Measurements from ENCODE around the gene MVD.

The MVD gene

DNA sequence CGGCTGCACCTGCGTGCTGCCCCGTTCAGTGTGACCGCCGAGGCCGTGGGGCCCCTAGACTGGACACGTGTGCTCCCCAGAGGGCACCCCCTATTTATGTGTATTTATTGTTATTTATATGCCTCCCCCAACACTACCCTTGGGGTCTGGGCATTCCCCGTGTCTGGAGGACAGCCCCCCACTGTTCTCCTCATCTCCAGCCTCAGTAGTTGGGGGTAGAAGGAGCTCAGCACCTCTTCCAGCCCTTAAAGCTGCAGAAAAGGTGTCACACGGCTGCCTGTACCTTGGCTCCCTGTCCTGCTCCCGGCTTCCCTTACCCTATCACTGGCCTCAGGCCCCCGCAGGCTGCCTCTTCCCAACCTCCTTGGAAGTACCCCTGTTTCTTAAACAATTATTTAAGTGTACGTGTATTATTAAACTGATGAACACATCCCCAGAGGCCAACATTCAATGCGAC, 22.8 kb downstream of the MVD start:
- no peak for DNase-seq (ENCODE audit: low read depth)

DNA sequence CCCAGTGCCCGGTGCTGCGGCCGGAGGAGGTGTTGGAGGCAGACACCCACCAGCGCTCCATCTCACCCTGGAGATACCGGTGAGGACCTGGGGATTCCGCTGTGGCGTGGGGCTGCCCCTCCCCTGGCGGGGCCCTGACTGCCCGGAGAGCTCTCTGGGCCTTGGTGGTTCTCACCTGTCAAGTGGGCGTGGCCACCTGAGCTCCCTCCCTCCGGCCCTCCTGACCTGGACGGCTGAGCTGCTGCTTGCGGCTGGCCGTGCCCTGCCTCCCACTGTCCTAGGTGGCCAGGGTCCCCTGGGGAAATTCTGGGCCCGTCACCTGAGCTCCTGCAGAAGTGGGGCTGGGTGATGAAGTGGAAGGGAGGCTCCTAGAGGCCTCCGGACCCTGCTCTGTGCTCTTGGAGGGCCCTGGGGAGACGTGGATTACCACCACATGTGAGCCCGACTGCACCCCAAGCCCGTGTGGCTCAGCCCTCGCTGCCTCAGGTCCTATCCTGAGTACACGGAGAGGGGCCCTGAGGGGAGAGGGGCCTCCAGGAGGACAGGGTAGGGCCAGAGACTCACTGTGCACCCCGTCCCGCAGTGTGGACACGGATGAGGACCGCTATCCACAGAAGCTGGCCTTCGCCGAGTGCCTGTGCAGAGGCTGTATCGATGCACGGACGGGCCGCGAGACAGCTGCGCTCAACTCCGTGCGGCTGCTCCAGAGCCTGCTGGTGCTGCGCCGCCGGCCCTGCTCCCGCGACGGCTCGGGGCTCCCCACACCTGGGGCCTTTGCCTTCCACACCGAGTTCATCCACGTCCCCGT, 23.5 kb downstream of the MVD start:
- DNase-seq (ENCODE audit: low read depth): no peak

GRCh38 chr16:88638323-88639230, 24.3 kb downstream of the MVD start, which contains the start of gene IL17C:
IL17C (plus strand) TSS chr16:88638572; CDS start chr16:88638642, 70 bp downstream.
- no peak for DNase-seq (ENCODE audit: low read depth)

DNA sequence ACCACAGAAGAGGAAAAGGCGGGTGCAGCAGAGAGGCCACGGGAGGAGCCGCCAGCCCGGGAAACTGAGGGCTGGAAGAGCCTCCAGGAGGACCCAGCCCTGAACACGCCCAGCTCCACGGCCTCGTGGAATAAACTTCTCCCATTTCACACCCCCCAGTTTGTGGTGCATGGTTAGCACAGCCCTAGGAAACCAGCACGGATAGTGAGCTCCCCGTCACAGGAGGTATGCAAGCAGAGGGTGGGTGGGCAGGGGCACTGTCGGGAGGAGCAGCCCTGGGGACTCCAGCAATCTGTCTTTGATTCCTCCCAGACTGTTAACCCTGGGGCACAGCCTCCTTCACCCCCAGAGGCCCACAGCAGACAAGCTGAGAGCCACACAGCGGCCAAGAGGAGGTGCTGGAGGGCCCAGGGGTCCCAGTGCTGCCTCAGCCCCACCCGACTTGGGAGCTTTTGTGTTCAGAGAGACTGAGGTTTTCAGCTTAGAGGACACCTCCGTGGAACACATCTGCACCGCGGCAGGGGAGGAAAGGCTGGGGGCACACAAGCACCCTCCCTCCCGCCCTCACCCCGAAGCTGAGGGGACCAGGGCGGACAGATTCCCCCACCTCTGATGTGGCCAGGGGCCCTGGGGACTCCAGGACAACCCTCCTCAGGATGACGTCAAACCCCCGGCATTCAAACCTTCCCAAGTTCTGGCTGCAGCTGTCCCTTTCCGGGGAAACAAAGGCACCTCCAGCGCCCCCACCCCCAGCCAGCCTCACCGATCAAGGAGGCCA, 26.2 kb downstream of the MVD start:
- no peak for DNase-seq (ENCODE audit: low read depth)

GRCh38 chr16:88635671-88636319, 27.1 kb downstream of the MVD start:
- DNase-seq (ENCODE audit: low read depth): no peak

GRCh38 chr16:88634994-88635670, 27.8 kb downstream of the MVD start:
- DNase-seq (ENCODE audit: low read depth): no peak

DNA sequence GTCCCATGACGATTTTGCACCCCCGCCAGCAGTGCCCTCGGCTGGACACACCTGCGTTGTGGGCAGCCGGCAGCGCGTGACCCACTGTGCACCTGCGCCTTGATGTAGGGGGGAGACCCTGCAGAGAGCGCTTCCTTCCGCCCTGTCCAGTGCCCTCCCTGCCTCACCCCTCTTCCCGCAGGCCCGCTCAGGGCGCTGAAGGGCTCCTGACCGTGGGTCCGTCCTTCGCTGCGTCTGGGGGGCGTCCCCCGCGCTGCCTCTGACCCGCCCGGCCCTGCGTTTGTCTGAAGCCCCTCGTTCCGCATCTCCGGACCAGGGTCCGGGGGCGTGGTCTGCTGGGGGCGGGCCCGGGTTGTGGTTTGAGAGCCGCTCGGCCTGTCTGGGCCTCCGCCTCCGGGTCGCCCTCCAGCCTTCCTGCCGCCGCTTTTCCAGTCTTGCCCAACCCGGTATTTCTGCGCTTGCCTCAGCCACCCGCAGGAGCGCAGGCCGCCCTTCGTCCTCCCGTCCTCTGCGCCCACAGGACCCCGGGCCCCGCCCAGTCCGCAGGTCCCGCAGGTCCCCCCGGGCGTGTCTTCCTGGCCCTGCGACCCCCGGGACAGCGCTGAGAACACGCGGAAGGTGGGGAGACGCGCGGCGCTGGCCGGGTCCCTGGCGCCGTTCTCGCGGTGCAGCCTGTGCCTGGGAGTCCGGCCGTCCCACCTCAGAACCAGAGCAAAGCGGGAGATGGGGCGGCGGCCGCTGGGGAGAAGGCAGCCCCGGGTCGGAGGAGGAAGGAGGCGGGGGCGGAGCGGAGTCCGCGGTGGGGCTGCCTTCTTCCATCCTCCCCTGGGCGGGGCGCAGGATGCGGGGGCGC, 28.5 kb downstream of the MVD start:
- peak; percentile 14 for DNase-seq (ENCODE audit: low read depth)

- DNase-seq (ENCODE audit: low read depth): peak; percentile 18
Observed at GRCh38 chr16:88633684-88634140, 29.2 kb downstream of the MVD start.

- DNase-seq (ENCODE audit: low read depth): no peak
Observed at GRCh38 chr16:88632587-88632930, 30.3 kb downstream of the MVD start.

- no peak for DNase-seq (ENCODE audit: low read depth)
Observed at GRCh38 chr16:88631920-88632586, 30.8 kb downstream of the MVD start.

- DNase-seq (ENCODE audit: low read depth): no peak
Observed at GRCh38 chr16:88631384-88631783, 31.5 kb downstream of the MVD start.

DNA sequence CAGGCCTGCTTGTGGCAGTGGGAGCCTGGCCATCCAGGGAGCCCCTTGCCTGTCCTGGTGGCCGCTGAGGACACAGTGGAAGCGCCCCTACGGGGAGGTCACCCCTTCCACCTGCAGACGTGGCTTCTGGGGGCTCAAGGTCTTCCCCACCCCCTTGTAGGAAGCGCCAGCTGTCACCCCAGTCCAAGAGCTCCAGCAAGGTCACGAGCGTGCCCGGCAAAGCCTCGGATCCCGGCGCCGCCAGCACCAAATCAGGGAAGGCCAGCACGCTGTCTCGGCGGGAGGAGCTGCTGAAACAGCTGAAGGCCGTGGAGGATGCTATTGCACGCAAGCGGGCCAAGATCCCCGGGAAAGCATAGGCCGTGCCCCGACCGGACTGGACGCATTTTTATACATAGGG, 31.9 kb downstream of the MVD start:
- no peak for DNase-seq (ENCODE audit: low read depth)

DNA sequence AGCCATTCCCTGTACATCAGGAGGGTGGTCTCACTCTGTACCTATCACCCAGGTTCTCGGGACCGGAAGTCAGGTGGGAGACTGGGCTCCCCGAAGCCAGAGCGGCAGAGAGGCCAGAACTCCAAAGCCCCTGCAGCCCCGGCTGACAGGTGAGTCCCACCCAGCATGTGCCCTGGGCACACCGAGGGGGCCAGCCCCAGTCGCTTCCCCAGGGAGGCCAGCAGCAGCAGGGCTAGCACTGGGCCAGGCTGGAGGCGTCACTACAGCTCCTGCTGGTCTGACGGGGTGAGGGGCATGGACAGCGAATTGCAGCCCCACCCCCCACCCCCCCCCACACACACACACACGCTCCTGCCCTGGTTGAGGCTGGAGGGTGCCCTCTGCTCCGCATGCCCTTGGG, 32.5 kb downstream of the MVD start:
- DNase-seq (ENCODE audit: low read depth): no peak

- DNase-seq (ENCODE audit: low read depth): no peak
Observed at GRCh38 chr16:88629835-88630234, 33.1 kb downstream of the MVD start.

GRCh38 chr16:88628512-88628974, 34.3 kb downstream of the MVD start:
- no peak for DNase-seq (ENCODE audit: low read depth)

GRCh38 chr16:88627531-88628411, 35.1 kb downstream of the MVD start:
- DNase-seq (ENCODE audit: low read depth): no peak

DNA sequence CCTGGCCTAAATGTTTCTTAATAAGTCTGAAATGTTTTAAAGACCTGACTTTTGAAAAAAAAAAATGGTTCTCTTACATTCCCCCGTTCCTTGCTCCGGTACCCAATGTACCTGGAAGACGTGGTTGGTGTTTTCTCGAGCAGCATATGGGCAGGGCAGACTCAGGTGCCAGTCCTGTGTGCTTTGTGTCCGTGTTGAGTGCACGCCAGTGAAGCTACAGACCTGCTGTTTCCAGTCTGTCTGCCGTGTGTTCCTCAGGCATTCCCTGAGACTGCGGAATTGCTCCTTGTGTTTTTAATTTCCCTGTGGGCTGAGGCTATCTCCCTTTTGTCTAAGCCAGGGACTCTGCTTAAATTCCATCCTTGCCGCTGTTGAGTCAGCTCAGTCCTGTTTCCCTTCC, 36.2 kb downstream of the MVD start:
- no peak for DNase-seq (ENCODE audit: low read depth)

DNA sequence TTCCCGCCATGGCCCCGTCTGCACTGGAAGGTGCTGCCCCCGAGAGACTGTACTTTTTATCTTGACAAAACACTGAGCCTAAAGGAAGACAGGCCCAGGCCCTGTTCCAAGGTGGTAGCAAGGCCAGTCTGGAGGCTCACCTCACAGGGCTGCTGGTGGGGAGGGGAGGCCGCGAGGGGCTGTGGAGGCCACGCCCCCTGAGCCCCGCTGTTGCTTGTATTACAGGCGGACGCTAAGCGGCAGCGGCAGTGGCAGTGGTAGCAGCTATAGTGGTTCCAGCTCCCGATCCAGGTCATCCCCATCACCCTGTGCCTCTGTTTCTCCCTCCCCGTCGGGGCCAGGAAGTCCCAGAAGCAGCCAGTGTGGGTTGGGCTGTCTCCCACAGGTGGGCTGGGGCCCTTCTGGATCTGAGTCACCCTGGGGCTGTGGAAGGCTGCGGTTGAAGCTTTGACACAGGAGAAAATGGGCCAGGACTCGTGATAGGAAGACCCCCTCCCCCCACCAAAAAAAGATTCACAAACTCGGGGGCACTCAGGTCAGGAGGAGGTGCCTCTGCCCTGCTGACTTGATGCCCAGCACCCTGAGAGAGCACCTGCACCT, 37.8 kb downstream of the MVD start:
- no peak for DNase-seq (ENCODE audit: low read depth)
